Measurements from ENCODE around the gene TFEB.

Gene TFEB

DNA sequence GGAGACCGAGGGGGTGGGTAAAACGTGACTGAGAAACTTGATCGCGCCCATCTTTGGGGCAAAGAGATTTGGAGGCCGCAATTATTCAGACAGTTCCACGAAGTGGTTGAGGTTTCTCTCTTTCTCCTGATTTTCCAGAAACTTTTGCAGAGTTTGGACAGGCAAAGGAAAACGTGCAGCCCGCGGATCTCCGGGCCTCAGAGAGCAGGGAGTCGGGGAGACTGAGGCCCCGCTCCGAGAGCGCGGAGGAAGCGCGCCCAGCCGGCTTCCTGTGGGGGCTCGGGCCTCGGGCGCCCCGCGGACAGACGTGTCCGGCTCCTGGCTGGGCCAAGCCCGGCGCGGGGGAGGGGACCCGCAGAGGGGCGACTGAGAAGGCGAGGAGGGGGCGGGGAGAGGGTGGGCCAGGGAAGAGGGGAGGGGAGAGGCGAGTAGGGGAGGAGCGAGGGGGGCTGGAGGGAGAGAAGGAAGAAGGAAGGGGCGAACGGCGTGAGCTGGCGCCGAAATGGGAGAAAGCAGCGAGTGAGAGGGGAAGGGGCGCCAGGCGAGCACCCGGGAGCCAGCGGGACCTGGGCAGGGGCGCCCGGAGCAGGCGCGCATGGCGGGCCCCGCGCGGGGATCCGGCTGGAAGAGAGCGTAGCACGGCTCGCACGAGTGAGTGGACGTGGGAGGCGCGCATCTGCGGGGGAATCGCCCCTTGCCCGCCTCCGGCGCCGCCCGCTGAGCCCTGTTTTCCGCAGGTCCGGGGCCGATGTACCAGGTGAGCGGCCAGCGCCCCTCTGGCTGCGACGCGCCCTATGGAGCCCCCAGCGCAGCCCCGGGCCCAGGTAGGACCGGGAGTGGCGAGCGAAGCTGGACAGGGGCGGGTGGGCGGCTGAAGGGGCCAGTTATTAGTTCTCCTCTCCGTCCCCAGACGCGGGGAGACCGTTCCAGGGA, 97.1 kb downstream of the TFEB start, which contains the start of gene MDFI:
MDFI (plus strand) TSS at position 467 of the 933 bp plus-strand sequence; CDS start at position 749, 282 bp downstream.
- DNase-seq (ENCODE audit: low spot score), result peak; percentile 87

DNA sequence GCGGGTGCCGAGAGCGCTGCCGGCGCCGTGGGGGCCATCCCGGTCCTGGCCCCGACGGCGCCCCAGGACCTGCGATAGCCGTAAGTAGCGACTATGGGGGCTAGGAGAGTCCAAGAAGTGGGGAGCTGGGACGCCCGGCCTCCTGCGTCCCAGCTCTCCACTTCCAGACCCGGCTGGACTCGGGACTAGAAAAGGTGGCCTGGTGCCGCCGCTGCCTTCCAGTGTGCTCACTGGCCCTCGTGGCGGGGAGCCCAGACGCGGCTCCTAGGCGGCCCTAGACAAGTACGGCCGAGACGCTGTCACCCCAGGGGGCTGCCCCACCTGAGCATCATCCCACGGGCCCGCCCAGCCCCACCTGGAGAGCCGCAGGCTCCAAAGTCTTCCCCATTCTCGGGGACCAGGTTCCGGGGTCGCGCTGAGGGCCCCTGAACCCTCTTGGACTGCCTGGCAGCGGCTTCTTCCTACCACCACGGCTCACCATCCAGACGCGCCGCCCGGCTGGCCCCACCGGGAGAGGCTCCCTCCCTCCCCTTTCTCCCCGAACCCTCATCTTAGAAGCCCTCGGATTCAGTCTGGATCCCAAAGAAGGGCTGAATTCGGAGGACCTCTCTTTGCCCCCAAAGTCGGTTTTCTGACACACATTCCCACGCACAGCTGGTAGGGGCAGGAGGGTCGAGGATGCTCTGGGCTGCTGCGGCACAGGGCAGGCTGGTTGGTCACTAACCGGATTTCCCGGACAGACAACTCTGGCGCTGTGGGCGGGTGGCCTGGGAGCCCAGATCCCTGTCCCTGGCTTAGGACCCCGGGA, 98.0 kb downstream of the TFEB start:
- DNase-seq (ENCODE audit: low spot score), result no peak

- no peak for DNase-seq (ENCODE audit: low spot score)
Measured at GRCh38 chr6:41636833-41637193, 98.6 kb downstream of the TFEB start.

- no peak for DNase-seq (ENCODE audit: low spot score)
Measured at GRCh38 chr6:41635365-41635764, 100.0 kb downstream of the TFEB start.

- DNase-seq (ENCODE audit: low spot score), result peak; percentile 82
Measured at GRCh38 chr6:41634657-41635056, 100.8 kb downstream of the TFEB start.
